BLaER1 treated with 17β-estradiol and CSF1 and Interleukin-3, amounts not matched to agents 10 nM and 100 nM (cell line): ENCODE measurements around the gene SLC35A1.

ENCODE experiments used
- H3K27ac ChIP-seq, 11 experiments: shearing (Covaris generic); formaldehyde crosslinking; 2 replicates each; pipeline ENCODE4 v1.8.1; 2022
- H3K27me3 ChIP-seq, 11 experiments: shearing (Covaris generic); formaldehyde crosslinking; 2 replicates each; pipeline ENCODE4 v1.8.1; 2022
- H3K36me3 ChIP-seq, 11 experiments: shearing (Covaris generic); formaldehyde crosslinking; 2 replicates each; pipeline ENCODE4 v1.8.1; 2022
- H3K4me1 ChIP-seq, 10 experiments: shearing (Covaris generic); formaldehyde crosslinking; 2 replicates each; pipeline ENCODE4 v1.8.1; 2022
- H3K4me2 ChIP-seq, 11 experiments: shearing (Covaris generic); formaldehyde crosslinking; 2 replicates each; pipeline ENCODE4 v1.8.1; 2022
- H3K4me3 ChIP-seq, 10 experiments: shearing (Covaris generic); formaldehyde crosslinking; 2 replicates each; pipeline ENCODE4 v1.8.1; 2022
- H3K9ac ChIP-seq, 11 experiments: shearing (Covaris generic); formaldehyde crosslinking; 2 replicates each; pipeline ENCODE4 v1.8.1; 2022
- H3K9me3 ChIP-seq, 11 experiments: shearing (Covaris generic); formaldehyde crosslinking; replicated peaks in 1 of 11; 2 replicates each; pipeline ENCODE4 v1.8.1; 2022
- H4K20me1 ChIP-seq, 11 experiments: shearing (Covaris generic); formaldehyde crosslinking; 2 replicates each; pipeline ENCODE4 v1.8.1; 2022
- Cebpa-rat ChIP-seq, 11 experiments: shearing (Covaris generic); IDR thresholded peaks; 2 replicates each; pipeline ENCODE4 v1.8.1; 2022

SLC35A1 gene

GRCh38 chr6:87472525-87473418 lies at the start of gene SLC35A1:
TSS of gene SLC35A1 (plus strand) at chr6:87472974. CDS start at chr6:87473004, 30 bp downstream.
- TF ChIP-seq Cebpa-rat (IDR thresholded peaks at IDR 0.05), result no peak
- Histone ChIP-seq H4K20me1 (no peaks in the 10 kb centered on the region), H3K9ac (peak within 1 kb of the TSS; percentile 83 to 94 (median 88)), H3K36me3 (peaks cover 0 to 5% (median 3%) of the 10 kb centered on the region in 11 experiments; a peak in 7 of 22 replicates), H3K4me2 (peak within 1 kb of the TSS; percentile 68 to 84 (median 79)), H3K27me3 (no peaks in the 10 kb centered on the region), H3K9me3 (no peaks in the 10 kb centered on the region), H3K4me1 (peaks cover 0 to 21% (median 9%) of the 10 kb centered on the region in 10 experiments; a peak in 12 of 20 replicates), H3K4me3 (peak within 1 kb of the TSS; percentile 70 to 88 (median 76)), H3K27ac (peak within 1 kb of the TSS; percentile 84 to 96 (median 89))

GRCh38 chr6:87426789-87427188 lies 46.0 kb upstream of the SLC35A1 start:
- Histone ChIP-seq H3K27ac (no peak overlapping the region), H3K4me2 (no peak overlapping the region), H3K4me3 (no peak overlapping the region), H3K9me3 (no peaks in the 10 kb centered on the region), H3K27me3 (no peaks in the 10 kb centered on the region), H3K36me3 (no peaks in the 10 kb centered on the region), H4K20me1 (no peaks in the 10 kb centered on the region), H3K4me1 (no peaks in the 10 kb centered on the region), H3K9ac (no peak overlapping the region)
- TF ChIP-seq Cebpa-rat (IDR thresholded peaks at IDR 0.05), result no peak

DNA sequence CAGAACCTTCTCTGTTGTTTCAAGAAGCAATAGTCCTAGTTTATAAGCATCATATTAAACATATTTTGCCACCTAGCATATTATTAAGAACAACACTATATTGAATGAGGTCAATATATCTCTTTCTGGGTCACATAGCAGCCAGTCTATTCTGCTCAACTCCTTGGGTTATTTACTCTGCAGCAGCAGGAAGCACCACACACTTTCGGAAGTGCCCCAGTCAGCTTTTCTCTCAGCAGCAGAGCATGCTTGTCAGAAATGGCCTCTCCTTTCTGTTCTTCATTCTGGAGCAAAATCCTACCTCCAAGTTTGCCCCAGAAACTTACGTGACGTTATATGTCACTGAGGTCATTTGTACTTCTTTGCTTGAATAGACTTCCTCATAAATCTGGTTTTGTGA lies 42.3 kb upstream of the SLC35A1 start:
- H3K9ac ChIP-seq, result no peak overlapping the region
- no peaks in the 10 kb centered on the region for H3K36me3 ChIP-seq
- no peak for TF ChIP-seq Cebpa-rat (IDR thresholded peaks at IDR 0.05)

GRCh38 chr6:87431263-87431662 lies 41.5 kb upstream of the SLC35A1 start:
- H3K36me3 ChIP-seq, result no peaks in the 10 kb centered on the region
- H3K4me3 ChIP-seq, result no peak overlapping the region
- no peaks in the 10 kb centered on the region for H3K4me1 ChIP-seq
- no peak for TF ChIP-seq Cebpa-rat (IDR thresholded peaks at IDR 0.05)
- no peaks in the 10 kb centered on the region for H4K20me1 ChIP-seq
- no peak overlapping the region for H3K27ac ChIP-seq
- H3K27me3 ChIP-seq, result no peaks in the 10 kb centered on the region
- no peak overlapping the region for H3K4me2 ChIP-seq
- H3K9ac ChIP-seq, result no peak overlapping the region
- H3K9me3 ChIP-seq, result no peaks in the 10 kb centered on the region

More for the DNA sequence above, 42.3 kb upstream of the SLC35A1 start:
- Histone ChIP-seq H3K4me1 (no peaks in the 10 kb centered on the region), H3K4me3 (no peak overlapping the region), H4K20me1 (no peaks in the 10 kb centered on the region), H3K4me2 (no peak overlapping the region), H3K27ac (no peak overlapping the region), H3K9me3 (no peaks in the 10 kb centered on the region), H3K27me3 (no peaks in the 10 kb centered on the region)

GRCh38 chr6:87436435-87436834 lies 36.3 kb upstream of the SLC35A1 start:
- Histone ChIP-seq H3K36me3 (no peaks in the 10 kb centered on the region), H3K4me3 (no peak overlapping the region), H3K27me3 (no peaks in the 10 kb centered on the region), H3K9ac (no peak overlapping the region), H3K4me1 (no peaks in the 10 kb centered on the region), H3K4me2 (no peak overlapping the region), H3K27ac (no peak overlapping the region), H4K20me1 (no peaks in the 10 kb centered on the region), H3K9me3 (no peaks in the 10 kb centered on the region)
- no peak for TF ChIP-seq Cebpa-rat (IDR thresholded peaks at IDR 0.05)

GRCh38 chr6:87441711-87442110 lies 31.1 kb upstream of the SLC35A1 start:
- H3K9me3 ChIP-seq, result no peaks in the 10 kb centered on the region
- no peaks in the 10 kb centered on the region for H3K4me1 ChIP-seq
- no peaks in the 10 kb centered on the region for H3K36me3 ChIP-seq
- H3K9ac ChIP-seq, result no peak overlapping the region
- no peaks in the 10 kb centered on the region for H4K20me1 ChIP-seq
- no peak overlapping the region for H3K4me3 ChIP-seq
- no peak overlapping the region for H3K27ac ChIP-seq
- H3K27me3 ChIP-seq, result no peaks in the 10 kb centered on the region
- H3K4me2 ChIP-seq, result no peak overlapping the region
- no peak for TF ChIP-seq Cebpa-rat (IDR thresholded peaks at IDR 0.05)

DNA sequence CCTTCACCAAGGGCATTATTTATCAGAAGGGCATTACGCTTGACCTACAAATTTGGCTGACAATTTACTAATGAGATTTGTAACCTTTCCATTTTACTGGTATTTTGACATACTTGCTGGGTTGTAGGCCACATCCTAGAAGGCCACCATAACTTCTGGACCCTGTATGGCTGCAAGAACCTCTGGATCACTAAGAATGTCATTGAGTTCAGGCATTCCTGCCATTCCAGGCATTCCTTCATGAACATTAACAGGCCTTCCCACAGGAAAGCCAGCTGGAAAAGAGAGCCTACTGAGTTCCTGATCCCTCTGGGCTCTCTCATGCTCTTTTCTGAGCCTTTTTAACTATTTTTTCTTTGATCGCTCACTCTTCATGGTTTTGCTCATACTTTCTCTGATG lies 28.4 kb upstream of the SLC35A1 start:
- Histone ChIP-seq H3K4me2 (no peak overlapping the region), H3K36me3 (no peaks in the 10 kb centered on the region), H4K20me1 (no peaks in the 10 kb centered on the region), H3K4me1 (no peaks in the 10 kb centered on the region), H3K27ac (no peak overlapping the region), H3K4me3 (no peak overlapping the region), H3K9me3 (no peaks in the 10 kb centered on the region), H3K9ac (no peak overlapping the region), H3K27me3 (no peaks in the 10 kb centered on the region)
- no peak for TF ChIP-seq Cebpa-rat (IDR thresholded peaks at IDR 0.05)

GRCh38 chr6:87465051-87465450 lies 7.7 kb upstream of the SLC35A1 start:
- no peaks in the 10 kb centered on the region for H3K27me3 ChIP-seq
- H3K4me3 ChIP-seq, result no peak overlapping the region
- H4K20me1 ChIP-seq, result no peaks in the 10 kb centered on the region
- H3K9me3 ChIP-seq, result no peaks in the 10 kb centered on the region
- no peak for TF ChIP-seq Cebpa-rat (IDR thresholded peaks at IDR 0.05)
- no peak overlapping the region for H3K4me2 ChIP-seq
- H3K4me1 ChIP-seq, result no peaks in the 10 kb centered on the region
- H3K27ac ChIP-seq, result no peak overlapping the region
- H3K36me3 ChIP-seq, result no peaks in the 10 kb centered on the region
- no peak overlapping the region for H3K9ac ChIP-seq

DNA sequence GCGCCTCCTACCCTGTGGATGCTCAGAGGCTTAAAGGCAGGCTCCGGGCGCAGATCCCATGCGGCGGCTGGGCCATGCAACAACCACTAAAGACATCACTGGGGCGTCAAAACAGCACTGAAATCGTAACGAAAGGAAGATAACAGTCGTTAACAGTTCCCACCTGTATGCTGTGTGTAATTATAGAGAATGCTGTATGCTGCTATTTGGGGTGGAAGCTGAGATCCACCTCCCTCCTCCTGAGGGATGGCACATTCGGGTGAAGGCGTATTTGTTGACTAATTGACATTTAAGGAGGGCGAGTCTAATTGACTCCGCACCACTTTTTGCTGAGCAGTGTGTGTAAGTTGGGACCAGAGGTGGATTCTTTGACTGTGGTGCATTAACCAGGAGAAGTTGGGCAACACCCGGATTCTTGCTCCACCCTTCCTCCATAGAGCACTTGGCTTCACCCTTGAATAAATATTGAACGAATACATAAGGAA lies 687 bp downstream of the SLC35A1 start:
- Histone ChIP-seq H3K27ac (peak overlapping the region in 10 of 11 experiments; percentile 84 to 96 (median 88); a peak in 21 of 22 replicates), H3K27me3 (no peaks in the 10 kb centered on the region), H3K9ac (peak overlapping the region; percentile 83 to 94 (median 88))

More for the DNA sequence above, 687 bp downstream of the SLC35A1 start:
- TF ChIP-seq Cebpa-rat (IDR thresholded peaks at IDR 0.05), result no peak
- Histone ChIP-seq H3K36me3 (peaks cover 0 to 12% (median 9%) of the 10 kb centered on the region in 11 experiments; a peak in 12 of 22 replicates), H3K4me3 (peak overlapping the region; percentile 70 to 88 (median 76)), H3K9me3 (peaks cover 0 to 6% (median 0%) of the 10 kb centered on the region in 11 experiments; a peak in 2 of 22 replicates), H4K20me1 (no peaks in the 10 kb centered on the region), H3K4me2 (peak overlapping the region; percentile 68 to 84 (median 79)), H3K4me1 (peaks cover 0 to 21% (median 9%) of the 10 kb centered on the region in 10 experiments; a peak in 12 of 20 replicates)
